K562 (cell line): ENCODE data around the gene TMPRSS7. TPM values are rescaled to one million over a fixed set of nuclear protein-coding genes. Genes with fewer than 3 reads are reported as not detected.

Experiments
- ATAC-seq: fragments of 200-7000 bp; cut with Tn5 transposase; 3 replicates; pipeline ENCODE4 v1.9.1; 2020; ENCODE audit warnings: moderate library complexity
- BruUV-seq: library from RNA; stranded (reverse); fragments of 400-500 nt; replicated peaks from 2 replicates; lab custom pipeline; 2021; lab: Mats Ljungman, UMichigan
- CTCF ChIA-PET: fragments of 300-600 bp; formaldehyde crosslinking; extraction: SDS; loops from one replicate; lab custom pipeline; 2021; ENCODE audit warnings: low intra/inter-chr PET ratio; lab: Yijun Ruan, JAX
- POLR2A ChIA-PET: fragments of 300-600, 350-650 bp; sonication (Branson Sonifier 250); formaldehyde crosslinking; extraction: SDS; loops from one replicate; lab custom pipeline; 2021; ENCODE audit warnings: antibody characterized with exemption, inconsistent platforms; lab: Yijun Ruan, JAX
- DNase-seq, 4 experiments: peaks; one replicate each; pipeline versions ENCODE4 v3.0.0 to v3.0.0-alpha.2; 2011 to 2018; ENCODE audit warnings: low spot score in 3 of 4, mixed read lengths in 3 of 4; ENCODE audit errors: extremely low read depth in 1 of 4
- FAIRE-seq: peaks from 2 replicates; lab custom pipeline; 2011; peaks lifted over from hg19 to GRCh38; lab: Jason Lieb, UNC
- H2AFZ ChIP-seq: 2 replicates; pipeline ENCODE4 v1.6.0; 2011; ENCODE audit warnings: low read depth, low read length, control low read depth, inconsistent platforms
- H3K27ac ChIP-seq: fragments of 200-600 bp; 3 replicates; pipeline ENCODE4 v1.8.0; 2011; ENCODE audit warnings: low read depth, mild to moderate bottlenecking, control low read depth, inconsistent platforms, low read length, moderate library complexity, mixed read lengths; ENCODE audit errors: extremely low read depth
- H3K27me3 ChIP-seq, 2 experiments: fragments of 300-600 bp in 1 of 2; 2 replicates in 1 of 2; 3 replicates in 1 of 2; pipeline versions ENCODE4 v1.6.0 to v1.8.0; 2011; ENCODE audit warnings: inconsistent platforms in 2 of 2, low read length in 2 of 2, mild to moderate bottlenecking in 1 of 2, mixed read lengths in 1 of 2, moderate library complexity in 1 of 2; ENCODE audit not compliant: control insufficient read depth in 2 of 2, insufficient read depth in 2 of 2
- H3K36me3 ChIP-seq: fragments of 300-600 bp; 3 replicates; pipeline ENCODE4 v1.8.0; 2011; ENCODE audit warnings: mild to moderate bottlenecking, low read length, inconsistent platforms; ENCODE audit not compliant: control insufficient read depth, insufficient read depth
- H3K4me1 ChIP-seq, 2 experiments: fragments of 200-600 bp in 1 of 2; replicated peaks in 1 of 2; 2 replicates in 1 of 2; 3 replicates in 1 of 2; pipeline versions ENCODE4 v1.5.1 to v1.8.0; 2011; ENCODE audit warnings: inconsistent platforms in 2 of 2, low read length in 2 of 2, mild to moderate bottlenecking in 1 of 2, mixed read lengths in 1 of 2, moderate library complexity in 1 of 2; ENCODE audit not compliant: control insufficient read depth in 2 of 2, insufficient read depth in 2 of 2
- H3K4me2 ChIP-seq: 2 replicates; pipeline ENCODE4 v1.6.1; 2011; ENCODE audit warnings: low read length, control low read depth, inconsistent platforms, mixed read lengths; ENCODE audit not compliant: insufficient read depth
- H3K4me3 ChIP-seq: fragments of 200-600 bp; sonication (generic), shearing (Covaris generic); 2 replicates; pipeline ENCODE4 v1.5.1; 2016; ENCODE audit warnings: control low read depth, inconsistent platforms
- H3K79me2 ChIP-seq: fragments of 200-600 bp; 3 replicates; pipeline ENCODE4 v1.8.0; 2011; ENCODE audit warnings: low read length, inconsistent platforms; ENCODE audit not compliant: control insufficient read depth, insufficient read depth
- H3K9ac ChIP-seq, 2 experiments: 2 replicates each; pipeline versions ENCODE4 v1.6.0 to v1.6.1; 2011; ENCODE audit warnings: low read depth in 2 of 2, low read length in 2 of 2, control low read depth in 1 of 2, inconsistent platforms in 1 of 2, mild to moderate bottlenecking in 1 of 2, mixed read lengths in 1 of 2; ENCODE audit not compliant: insufficient read depth in 1 of 2
- H3K9me1 ChIP-seq: one replicate; pipeline ENCODE4 v1.6.0; 2011; ENCODE audit warnings: inconsistent platforms, mild to moderate bottlenecking, low read length, moderate library complexity; ENCODE audit not compliant: control insufficient read depth, insufficient read depth
- H3K9me3 ChIP-seq: replicated peaks from 2 replicates; pipeline ENCODE4 v1.5.1; 2011; ENCODE audit warnings: low read depth, low read length, inconsistent platforms; ENCODE audit not compliant: control insufficient read depth, insufficient read depth
- H4K20me1 ChIP-seq: replicated peaks from 2 replicates; pipeline ENCODE4 v1.6.1; 2011; ENCODE audit warnings: low read length, inconsistent platforms, mixed read lengths; ENCODE audit not compliant: control insufficient read depth, insufficient read depth
- ARID3A ChIP-seq: IDR thresholded peaks from 2 replicates; pipeline ENCODE4 v1.6.1; 2012; ENCODE audit warnings: low read depth, low read length, improper control_type of control experiment, borderline replicate concordance
- EGR1 ChIP-seq: fragments of 450-650 bp; conservative IDR thresholded peaks from 2 replicates; pipeline ENCODE4 v1.6.1; 2017; ENCODE audit warnings: mild to moderate bottlenecking
- NR2C1 ChIP-seq, 2 experiments: fragments of 450-650 bp; IDR thresholded peaks; 2 replicates each; pipeline ENCODE4 v1.6.1; 2017; ENCODE audit warnings: mild to moderate bottlenecking in 2 of 2, antibody characterized with exemption in 1 of 2, inconsistent platforms in 1 of 2, missing compliant biosample characterization in 1 of 2, missing genetic modification characterization in 1 of 2
- WGBS: fragments of 100-300 bp; shearing (Covaris generic); methylation state at CpG from one replicate; pipeline ENCODE4 v1.1.6; 2016; ENCODE audit warnings: low coverage, mixed read lengths; ENCODE audit not compliant: insufficient coverage; ENCODE audit errors: missing lambda C conversion rate; 5-methylcytosine and 5-hydroxymethylcytosine counted together
- in situ Hi-C: fragments of 300-500 bp; cut with MboI; formaldehyde crosslinking; loops from 4 replicates; pipeline ENCODE4 v1.15.0; 2018; ENCODE audit warnings: inconsistent platforms, mixed read lengths
- intact Hi-C: fragments of 100-400 bp; cut with micrococcal nuclease; formaldehyde crosslinking; loops from 2 replicates; pipeline ENCODE4 v1.14.2; 2022
- polyA plus RNA-seq, 8 experiments: library from polyadenylated mRNA; depleted of rRNA in 4 of 8; stranded (reverse) in 5 of 8; unstranded in 3 of 8; fragments of >200 nt; fragmentation: Nextera tagmentation in 2 of 8; fragmentation: Illumina TruSeq in 1 of 8; extraction: Ambion mirVana in 2 of 8; extraction: Trizol in 1 of 8; gene quantifications; 2 replicates each; pipeline versions ENCODE4 v1.2.1 to v1.2.3, GENCODE V29; 2011 to 2014; ENCODE audit warnings: inconsistent platforms in 1 of 8, missing spikeins in 1 of 8
- total RNA-seq, 7 experiments: library from RNA; depleted of rRNA in 6 of 7; stranded (reverse); fragments of >200 nt in 6 of 7; fragmentation: Illumina TruSeq in 2 of 7; extraction: Trizol in 2 of 7; gene quantifications; 2 replicates each; pipeline versions ENCODE4 v1.2.1 to v1.2.3, GENCODE V29; 2011 to 2021; ENCODE audit warnings: low replicate concordance in 1 of 7

TMPRSS7 gene
- total and polyA plus RNA-seq, 9 of the 15 experiments (the other 6 are each of a cell fraction or from before 2014, with no cell fraction given): not detected

- no peaks in the 10 kb centered on the region for H3K4me1 ChIP-seq
- no peak for ATAC-seq
- ChIA-PET CTCF (no interaction called here), POLR2A (interaction anchor here (1.0 kb wide), 1 partner anchor 40 kb away, joined by 3 read pairs; no protein-coding TSS in a partner anchor)
- in situ Hi-C loops (no loop called here), intact Hi-C loops (no loop called here)
- H3K36me3 ChIP-seq: no peaks in the 10 kb centered on the region
- DNase-seq: peak in 2 of 4 experiments; percentile 7 to 9
- H3K27ac ChIP-seq: no peak overlapping the region
- no peaks in the 10 kb centered on the region for H3K79me2 ChIP-seq
- no peak overlapping the region for H2AFZ ChIP-seq
- peaks cover 0 to under 1% of the 10 kb centered on the region in 2 experiments; a peak in 2 of 5 replicates for H3K27me3 ChIP-seq
- no TSS peak for BruUV-seq
- H4K20me1 ChIP-seq: no peaks in the 10 kb centered on the region
- H3K4me2 ChIP-seq: no peak overlapping the region
- FAIRE-seq: no peak
- no peaks in the 10 kb centered on the region for H3K9me1 ChIP-seq
- WGBS: no CpG with 5 or more reads among the region's 2 CpGs
- H3K9me3 ChIP-seq: no peaks in the 10 kb centered on the region
- no peak overlapping the region for H3K9ac ChIP-seq
- no peak overlapping the region for H3K4me3 ChIP-seq
- TF ChIP-seq ARID3A (no peak), EGR1 (peak; percentile 69), NR2C1 (IDR thresholded peaks at IDR 0.05) (peak; percentile 31; the same call in 1 of the 2 replicates), NR2C1 (tag; IDR thresholded peaks at IDR 0.05) (no peak)
- TF ChIP-seq, all 486 proteins: peak for 2
These were observed 29.9 kb upstream of the TMPRSS7 start for GRCh38 chr3:112004669-112005068.
